Measurements from ENCODE around the gene COMMD10. TPM values are rescaled to one million over a fixed set of nuclear protein-coding genes. Genes with fewer than 3 reads are reported as not detected.

Gene COMMD10
- 33.9 to 38.2 TPM (median 36.3 TPM) in 5 replicates for total RNA-seq (2022; extraction: Qiagen RNA extraction; ENCODE audit: low read depth)

GRCh38 chr5:116084871-116085715, at the start of gene COMMD10:
TSS of gene COMMD10 (plus strand) at chr5:116085025.

Other genes starting within 250 kb of the COMMD10 start
- 33.7 to 56.8 TPM (median 53.4 TPM) in 5 replicates for gene ATG12, start 243.5 kb upstream of the COMMD10 start, total RNA-seq (2022; extraction: Qiagen RNA extraction; ENCODE audit: low read depth)
- 35.1 to 85.4 TPM (median 71.7 TPM) in 5 replicates for gene AP3S1, start 243.1 kb upstream of the COMMD10 start, total RNA-seq (2022; extraction: Qiagen RNA extraction; ENCODE audit: low read depth)
- gene LVRN, start 122.5 kb upstream of the COMMD10 start, total RNA-seq (2022; extraction: Qiagen RNA extraction; ENCODE audit: low read depth): 0.05 to 0.22 TPM in 2 of 5 replicates, not detected in the others
- 0.18 to 0.33 TPM (median 0.18 TPM) in 3 of 5 replicates, not detected in the others for gene ARL14EPL, start 52.6 kb upstream of the COMMD10 start, total RNA-seq (2022; extraction: Qiagen RNA extraction; ENCODE audit: low read depth)

Measured in A549 treated with ZK216348 at 1 μM for 4 hours (cell line).